GM19023 (cell line): ENCODE measurements around the gene GIPC2.
"Not testable (repeated sequence)": the region's sequence is repeated elsewhere in the genome, so short reads cannot be mapped to it uniquely, and the experiment has no call there.

Source experiments
- ATAC-seq: cut with Tn5 transposase; IDR thresholded peaks from one replicate; pipeline ENCODE4 v1.9.1; 2021; ENCODE audit warnings: mild to moderate bottlenecking, moderate library complexity; ENCODE audit not compliant: unreplicated experiment

The GIPC2 gene

DNA sequence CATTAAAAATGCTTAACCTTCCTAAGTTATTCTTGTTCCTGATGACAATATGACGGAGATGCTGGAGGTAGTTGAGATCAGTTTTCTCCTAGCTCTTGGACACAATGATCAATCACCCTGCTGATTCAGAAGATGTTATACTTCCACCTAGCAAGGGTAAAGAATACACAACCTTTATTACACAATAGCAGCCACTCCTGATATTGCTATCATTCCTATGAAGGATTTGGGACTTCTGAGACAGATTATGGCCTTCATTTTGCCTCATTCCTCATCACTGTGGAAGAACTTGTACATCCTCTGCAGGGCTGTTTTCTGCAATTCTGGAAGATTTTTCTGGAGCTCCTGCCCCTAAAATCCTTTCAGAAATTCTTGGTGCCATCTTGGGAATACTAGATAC, 47.8 kb downstream of the GIPC2 start:
- ATAC-seq = no peak

DNA sequence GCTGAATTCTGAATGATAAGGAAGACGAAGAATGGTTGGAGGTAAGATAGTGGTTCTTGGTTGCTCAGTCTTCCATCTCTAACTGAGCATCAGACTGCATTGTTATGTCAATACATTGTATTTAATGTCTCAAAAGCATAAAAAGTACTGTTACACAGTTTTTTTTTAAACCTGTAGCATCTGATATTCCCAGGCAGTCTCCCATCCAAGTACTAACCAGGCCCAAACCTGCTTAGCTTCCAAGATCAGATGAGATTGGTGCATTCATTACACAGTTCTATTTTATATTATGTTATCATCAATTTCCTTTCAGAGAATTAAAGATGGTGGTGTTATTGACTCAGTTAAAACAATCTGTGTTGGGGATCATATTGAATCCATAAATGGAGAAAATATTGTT, 48.9 kb downstream of the GIPC2 start:
- ATAC-seq = no peak

DNA sequence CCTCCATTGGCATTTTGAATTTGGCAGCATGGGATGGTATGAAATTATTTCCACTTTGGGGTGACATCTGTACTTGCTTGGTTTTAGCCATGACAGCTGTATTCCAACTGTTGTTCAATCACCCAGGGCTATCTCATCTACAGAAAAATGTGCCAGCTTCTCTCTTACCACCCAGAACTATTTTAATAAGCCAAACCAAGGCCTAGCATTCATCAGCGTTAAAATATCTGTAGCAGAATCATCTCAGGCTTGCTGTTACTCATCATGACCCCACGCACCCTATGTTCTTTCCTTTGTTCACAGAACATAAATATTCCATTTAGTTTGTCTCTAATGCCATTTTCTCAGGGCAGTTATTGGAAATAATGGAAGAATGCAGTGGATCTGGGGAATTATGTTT, 49.8 kb downstream of the GIPC2 start:
- ATAC-seq = no peak

DNA sequence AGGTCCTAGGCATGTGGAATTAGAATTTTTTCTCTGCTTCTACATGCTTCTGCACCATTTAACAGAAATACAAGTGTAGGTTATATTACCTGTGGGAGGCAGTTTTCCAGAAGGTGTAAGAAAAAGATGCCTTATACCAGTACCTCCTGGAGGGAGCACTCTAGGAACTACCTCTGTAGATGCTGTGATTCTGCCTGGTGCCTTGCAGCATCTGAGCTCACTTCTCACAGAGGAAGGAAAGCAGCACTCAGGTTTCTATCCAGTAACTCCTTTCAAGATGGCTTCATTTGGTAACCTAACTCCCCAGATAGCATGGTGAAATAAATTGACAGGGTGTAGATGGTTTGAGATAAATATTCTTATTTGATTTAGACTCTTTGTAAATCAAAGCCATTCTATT, 50.3 kb downstream of the GIPC2 start:
- no peak for ATAC-seq

DNA sequence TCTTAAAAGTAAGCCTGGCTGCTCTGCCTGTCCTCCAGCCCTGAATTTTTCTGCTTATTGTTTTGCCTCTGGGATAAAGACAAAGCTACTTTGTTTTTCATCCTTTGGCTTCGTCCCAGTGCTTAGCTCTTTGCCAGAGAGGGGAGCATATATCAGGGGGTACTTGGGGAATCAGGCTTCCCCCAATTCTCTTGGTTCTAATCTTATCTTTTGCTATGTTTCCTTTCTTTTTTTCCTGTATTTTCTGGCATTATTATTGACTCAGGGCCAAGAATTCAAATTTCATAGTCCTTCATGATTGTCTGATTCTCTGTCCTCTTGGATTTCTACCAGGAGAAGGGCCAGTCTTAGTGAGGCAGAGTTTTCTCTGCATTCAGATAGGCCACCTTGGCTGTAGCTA, 51.2 kb downstream of the GIPC2 start:
- no peak for ATAC-seq

DNA sequence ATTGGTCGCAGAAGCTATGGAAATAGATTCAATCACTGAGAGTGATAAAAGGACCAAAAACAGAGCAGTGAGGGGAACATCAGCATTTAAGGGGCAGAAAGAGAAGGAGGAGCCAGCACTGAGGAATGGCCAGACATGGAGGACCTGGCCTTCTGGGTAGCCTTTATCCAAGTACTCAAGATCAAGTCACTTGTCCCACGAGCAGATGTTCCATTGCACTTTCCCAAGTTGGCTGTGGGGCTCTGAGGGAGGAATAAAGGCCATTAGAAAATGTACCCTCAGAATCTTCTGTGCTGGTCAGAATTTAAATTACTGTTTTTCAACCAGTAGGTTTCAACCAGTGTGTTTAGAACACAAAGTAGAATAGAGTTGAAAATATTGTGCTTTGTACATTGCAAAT, 55.3 kb downstream of the GIPC2 start:
- ATAC-seq = no peak

DNA sequence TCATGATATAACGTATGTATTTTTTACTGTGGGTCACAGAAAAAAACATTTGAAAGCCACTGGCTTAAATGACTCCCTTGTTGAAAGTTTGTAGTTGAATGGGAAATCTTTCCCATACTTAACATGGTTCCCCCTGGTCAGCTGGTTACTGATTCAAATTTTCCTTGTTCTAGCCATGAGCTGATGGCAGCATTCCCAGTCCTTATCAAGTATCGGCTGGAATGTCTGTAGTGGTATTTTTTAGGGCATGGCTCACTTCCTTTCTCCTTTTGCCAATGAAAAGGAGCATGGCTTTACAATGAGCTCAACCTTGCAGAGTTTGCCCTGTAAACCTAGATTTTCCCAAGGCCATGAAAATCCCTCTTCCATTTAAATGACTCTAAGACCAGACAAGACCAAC, 55.7 kb downstream of the GIPC2 start:
- no peak for ATAC-seq

DNA sequence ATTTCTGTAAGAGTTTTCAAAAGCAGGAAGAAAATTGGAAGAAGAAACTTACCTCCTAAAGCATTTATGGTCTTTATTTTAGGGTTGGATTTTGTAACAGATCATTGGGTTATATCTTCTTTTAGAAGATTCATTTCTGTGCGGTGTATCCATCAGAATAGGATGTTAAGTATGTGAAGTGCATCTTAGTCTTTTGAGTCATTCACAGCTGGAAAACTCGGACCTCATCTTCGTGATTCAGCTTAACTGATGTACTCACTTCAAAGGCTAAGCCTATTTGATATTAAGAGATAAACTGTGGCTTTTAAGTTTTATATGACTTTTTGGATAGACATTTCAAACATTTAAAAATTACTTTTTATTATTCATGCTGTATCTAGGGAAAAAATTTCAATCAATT, 56.3 kb downstream of the GIPC2 start:
- ATAC-seq = no peak

DNA sequence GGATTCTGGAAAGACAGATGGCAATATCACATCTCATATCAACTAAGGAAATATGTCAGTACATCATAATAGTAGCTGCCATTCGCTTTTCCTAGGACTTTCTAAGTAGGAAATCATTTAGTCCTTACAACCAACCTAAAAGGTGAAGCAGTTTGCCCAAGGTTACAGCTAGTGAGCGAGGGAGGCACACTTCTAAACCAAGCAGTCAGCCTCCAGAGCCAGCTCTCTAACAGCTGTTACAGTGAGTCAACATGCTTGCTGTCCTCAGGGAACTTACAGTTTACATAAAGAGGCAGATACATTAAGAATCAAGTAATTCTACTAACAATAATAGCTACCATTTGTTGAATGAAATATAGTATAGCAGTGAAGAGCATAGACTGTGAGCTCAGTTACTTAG, 57.1 kb downstream of the GIPC2 start:
- ATAC-seq = no peak

DNA sequence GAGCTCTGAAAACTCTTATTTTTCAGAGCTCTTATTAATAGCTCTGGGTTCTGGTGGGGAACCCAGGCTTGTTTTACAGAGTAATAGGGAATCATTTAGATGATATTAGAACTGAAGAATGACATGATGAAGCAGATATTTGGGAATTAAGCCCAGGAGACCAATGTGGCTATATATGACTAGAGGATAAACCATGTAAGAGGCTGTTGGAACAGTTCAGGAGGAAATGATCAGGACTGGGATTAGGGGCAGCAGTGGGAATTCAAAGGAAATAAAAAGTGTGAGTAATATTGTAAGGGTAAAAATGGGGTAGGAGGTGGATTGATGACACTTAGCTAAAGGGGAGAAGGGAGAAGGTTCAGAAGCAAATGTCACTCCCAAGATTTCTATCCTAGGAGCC, 58.6 kb downstream of the GIPC2 start:
- no peak for ATAC-seq

DNA sequence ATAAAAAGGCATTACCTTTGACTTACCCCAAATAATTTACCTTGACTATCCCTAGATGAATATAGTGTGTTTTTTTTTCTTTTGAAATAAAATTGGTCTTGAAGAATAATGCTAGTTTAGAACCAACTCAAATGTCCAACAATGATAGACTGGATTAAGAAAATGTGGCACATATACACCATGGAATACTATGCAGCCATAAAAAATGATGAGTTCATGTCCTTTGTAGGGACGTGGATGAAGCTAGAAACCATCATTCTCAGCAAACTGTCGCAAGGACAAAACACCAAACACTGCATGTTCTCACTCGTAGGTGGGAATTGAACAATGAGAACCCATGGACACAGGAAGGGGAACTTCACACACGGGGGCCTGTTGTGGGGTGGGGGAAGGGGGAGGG, 63.9 kb downstream of the GIPC2 start:
- not testable (repeated sequence) for ATAC-seq

DNA sequence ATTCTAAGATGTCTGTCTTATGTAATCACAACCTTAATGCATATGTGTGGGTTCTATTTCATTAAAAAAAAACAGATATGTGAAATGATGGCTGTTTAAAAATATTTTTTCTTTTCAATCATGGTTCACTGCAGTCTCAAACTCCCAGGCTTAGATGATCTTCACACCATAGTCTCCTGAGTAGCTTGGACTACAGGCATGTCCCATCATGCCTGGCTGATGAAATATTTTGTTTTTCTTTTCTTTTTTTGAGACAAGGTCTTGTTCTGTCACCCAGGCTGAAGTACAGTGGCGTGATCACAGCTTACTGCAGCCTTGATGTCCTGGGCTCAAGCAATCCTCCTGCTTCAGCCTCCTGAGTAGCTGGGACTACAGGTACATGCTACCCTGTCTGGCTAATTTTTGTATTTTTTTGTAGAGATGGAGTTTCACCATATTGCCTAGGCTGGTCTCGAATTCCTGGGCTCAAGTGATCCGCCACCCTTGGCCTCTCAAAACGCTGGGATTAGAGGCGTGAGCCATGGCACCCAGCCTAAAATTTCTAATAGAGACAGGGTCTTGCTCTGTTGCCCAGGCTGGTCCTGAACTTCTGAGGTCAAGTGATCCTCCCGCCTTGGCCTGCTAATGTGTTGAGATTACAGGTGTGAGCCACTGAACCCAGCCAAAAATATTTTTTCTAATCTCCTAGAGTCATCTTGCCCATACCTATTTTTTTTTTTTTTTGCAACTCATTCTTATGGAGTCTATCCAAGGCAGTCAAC, 67.6 kb downstream of the GIPC2 start:
- ATAC-seq = no peak

DNA sequence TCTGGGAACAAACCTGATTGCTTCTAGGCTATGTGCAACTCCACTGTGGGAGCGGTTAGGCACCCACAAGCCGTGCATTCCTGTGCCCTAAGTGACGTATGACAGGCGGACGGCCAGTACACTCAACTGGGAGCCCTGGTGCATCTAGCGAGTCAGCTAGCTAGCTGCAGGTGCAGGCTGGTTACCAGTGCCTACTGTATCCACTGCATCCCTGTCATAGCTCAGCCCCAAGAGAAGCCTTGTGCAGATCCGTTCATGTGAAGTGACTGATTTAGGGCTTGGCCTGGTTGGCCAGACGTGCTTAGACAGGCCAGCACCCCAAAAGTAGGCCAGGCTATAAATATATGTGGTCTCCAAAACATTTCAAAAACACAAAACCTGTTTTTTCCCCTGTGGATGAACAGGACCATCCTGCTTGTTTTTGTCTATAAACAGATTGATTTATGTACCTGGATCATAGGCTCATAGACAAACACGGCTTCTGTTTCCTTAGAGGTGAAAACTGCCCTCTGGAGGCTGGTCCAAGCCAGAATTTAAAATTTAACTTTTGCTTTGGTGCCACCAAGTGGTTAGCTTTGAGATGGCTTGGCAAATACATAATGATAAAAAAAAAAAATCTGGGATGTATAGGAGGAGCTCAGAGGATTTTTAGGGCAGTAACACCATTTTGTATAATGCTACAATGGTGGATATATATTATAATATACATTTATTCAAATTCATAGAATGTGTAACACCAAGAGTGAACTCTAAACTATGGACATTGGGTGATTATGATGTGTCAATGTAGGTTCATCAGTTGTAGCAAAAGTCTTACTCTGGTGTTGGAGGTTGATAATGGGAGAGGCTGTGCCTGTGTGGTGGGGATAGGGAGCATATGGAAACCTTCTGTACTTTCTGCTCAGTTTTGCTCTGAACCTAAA, 68.5 kb downstream of the GIPC2 start:
- peak; percentile 75 for ATAC-seq

DNA sequence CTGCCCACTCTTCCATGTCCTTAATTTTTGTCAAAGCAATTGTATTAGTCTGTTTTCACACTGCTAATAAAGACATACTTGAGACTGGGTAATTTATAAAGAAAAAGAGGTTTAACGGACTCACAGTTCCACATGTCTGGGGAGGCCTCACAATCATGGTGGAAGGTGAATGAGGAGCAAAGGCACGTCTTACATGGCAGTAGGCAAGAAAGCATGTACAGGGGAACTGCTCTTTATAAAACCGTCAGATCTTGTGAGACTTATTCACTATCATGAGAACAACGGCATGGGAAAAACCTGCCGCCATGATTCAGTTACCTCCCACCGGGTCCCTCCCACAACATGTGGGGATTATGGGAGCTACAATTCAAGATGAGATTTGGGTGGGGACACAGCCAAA, 74.7 kb downstream of the GIPC2 start:
- ATAC-seq = not testable (repeated sequence)

DNA sequence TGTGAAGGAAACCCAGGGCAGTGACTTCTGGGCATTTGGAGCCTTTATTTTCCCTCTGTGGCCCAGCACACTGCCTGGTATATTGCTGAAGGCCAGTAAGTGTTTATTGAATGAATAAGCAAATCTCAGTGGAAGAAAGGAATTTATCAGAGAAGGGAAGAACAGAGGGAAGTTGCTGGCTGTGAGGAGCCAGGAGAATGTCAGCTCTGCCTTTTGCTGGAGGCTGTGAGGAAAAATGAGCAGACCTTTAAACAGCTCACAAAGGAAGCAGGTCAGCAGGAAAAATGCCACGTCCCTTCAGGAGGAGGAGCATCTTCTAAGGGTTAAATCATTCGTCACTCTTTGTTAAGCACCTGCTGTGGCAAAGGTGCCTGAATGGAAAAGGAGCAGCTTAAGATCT, 75.9 kb downstream of the GIPC2 start:
- no peak for ATAC-seq

DNA sequence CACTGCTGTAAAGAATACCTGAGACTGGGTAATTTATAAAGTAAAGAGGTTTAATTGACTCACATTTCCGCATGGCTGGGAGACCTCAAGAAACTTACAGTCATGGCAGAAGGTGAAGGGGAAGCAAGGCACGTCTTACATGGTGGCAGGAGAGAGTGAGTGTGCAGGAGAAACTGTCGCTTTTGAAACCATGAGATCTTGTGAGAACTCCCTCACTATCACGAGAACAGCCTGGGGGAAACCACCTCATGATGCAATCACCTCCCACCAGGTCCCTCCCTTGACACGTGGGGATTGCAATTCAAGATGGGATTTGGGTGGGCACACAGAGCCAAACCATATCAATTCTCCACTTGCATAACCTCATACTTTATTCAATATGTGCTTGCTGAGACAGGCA, 76.6 kb downstream of the GIPC2 start:
- ATAC-seq = no peak

DNA sequence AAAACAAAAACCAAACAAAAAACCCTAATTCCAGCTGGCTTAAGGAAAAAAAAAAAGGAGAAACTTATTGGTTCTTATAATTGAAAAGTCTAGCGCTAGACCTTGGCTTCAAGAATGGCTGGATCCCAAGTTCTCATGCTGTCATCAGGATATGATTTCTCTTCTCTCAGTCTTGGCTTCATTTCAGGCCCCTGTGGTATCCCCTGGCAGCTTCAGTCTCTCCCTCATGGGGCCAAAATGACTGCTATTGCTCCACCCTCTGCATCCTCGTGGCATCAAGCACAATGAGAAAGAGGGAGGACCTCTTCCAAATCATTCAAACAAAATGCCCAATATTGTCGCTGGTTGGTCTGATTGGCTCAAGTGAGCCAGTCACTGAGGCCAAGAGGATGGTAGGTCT, 80.7 kb downstream of the GIPC2 start:
- ATAC-seq = no peak

DNA sequence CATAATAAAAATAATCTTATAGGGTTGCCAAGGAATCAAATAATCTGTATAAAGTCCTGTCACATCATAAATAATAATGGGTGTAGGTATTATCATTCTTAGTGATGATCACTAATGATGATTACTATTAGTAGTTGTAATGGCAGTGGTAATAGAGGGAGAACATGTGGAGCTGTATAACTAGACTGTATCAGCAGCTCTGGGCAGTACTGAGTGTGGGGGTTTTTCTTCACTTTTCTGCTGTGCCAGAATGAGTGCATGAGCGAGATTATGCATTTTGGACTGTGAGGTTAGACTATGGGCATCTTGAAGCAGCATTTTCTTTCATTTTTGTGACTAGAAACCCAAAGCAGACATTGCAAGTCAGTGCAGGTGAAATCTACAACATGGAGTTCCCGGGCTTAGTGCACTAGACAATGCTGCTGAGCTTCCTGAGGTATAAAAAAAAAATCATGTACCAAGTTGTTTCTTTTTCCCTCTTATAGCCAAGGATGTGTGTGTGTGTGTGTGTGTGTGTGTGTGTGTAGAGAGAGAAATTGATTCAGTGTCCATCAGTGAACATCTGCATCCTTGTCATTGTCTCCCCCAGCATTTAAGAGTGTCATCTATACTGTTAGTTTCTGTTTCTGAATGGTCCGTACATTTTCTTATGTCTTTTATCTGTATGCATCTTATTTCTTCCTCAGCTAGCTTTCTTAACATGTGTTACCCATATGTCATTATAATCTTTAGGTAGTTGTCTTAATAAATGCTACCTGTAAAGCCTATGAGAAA, 86.6 kb downstream of the GIPC2 start:
- ATAC-seq = no peak

DNA sequence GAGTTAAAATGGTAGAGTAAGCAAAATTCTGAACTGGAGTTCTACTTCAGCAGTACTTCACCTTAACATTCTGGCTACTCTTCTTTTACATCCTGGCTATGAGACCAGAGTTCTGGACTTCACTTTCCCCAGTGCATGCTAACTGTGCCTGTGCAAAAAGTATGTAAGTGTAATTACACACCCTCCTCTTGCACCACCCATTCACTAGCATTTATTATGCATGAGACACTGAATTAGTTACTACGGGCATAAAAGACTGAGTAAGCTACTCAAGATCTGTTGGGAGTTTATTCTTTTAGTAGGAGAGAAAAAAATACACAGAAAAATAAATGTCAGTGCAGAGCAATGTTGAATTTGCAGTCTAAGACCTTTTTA, 87.2 kb downstream of the GIPC2 start:
- no peak for ATAC-seq

DNA sequence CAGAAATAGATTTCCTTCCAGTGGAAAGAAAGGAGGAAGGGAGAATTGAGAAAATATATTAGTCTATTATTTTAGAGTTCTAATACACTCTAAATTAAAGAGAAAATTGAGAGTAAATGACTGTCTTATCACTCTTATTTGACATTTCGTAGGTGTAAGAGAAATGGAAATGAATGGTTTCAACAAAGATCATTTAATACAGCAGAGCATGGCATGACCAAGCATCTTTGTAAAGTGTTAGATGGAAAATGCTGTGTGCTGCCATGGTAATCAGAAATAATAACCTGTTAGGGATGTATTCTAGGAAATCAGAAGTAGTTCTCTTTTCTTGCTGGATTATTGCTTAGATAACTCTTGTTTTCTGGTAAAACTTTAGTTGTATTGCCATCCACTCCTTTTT, 90.9 kb downstream of the GIPC2 start:
- no peak for ATAC-seq

DNA sequence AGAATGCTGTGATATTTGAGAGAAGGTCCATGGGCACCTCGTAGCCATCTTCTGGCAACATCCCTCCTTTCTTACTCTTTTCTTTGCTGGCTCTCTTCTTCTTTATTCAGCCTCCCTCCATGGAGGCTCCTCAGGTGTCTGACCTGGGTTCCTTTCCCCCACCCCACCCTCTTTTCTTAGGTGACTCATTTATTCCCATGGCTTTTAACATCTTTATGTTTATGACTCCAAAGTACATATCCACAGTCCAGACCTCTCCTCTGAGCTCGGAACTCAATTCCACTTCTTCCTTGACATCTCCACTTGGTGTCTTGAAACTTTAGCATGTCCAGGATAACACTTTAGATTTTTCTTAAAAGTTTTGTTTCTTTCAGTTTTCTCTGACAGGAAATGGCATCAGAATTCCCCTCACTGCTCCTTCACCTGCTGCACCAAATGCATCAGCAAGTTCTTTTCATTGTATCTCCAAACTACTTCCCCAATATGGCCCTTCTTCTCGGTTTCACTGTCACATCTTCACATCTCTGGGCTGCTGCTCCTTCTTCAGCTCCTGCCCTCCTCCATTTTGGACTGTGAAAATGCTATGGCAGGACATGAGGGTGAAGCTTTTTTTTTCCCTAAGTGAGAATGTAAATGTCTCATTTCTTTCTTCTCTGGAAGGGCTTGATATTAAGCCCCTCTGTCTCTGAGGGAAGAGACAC, 95.9 kb downstream of the GIPC2 start:
- peak; percentile 27 for ATAC-seq
